OCI-LY7 (cell line): ENCODE results near the gene SORBS2. TPM values are rescaled to one million over a fixed set of nuclear protein-coding genes. Genes with fewer than 3 reads are reported as not detected.
A peak's percentile ranks its signal among the peaks of the same experiment; 100 is the strongest.
"Not testable (repeated sequence)": the region's sequence is repeated elsewhere in the genome, so short reads cannot be mapped to it uniquely, and the experiment has no call there.

Experiments used
- Bru-seq: library from RNA; stranded (reverse); fragments of 400-500 nt; gene quantifications from one replicate; lab custom pipeline; 2021; lab: Mats Ljungman, UMichigan
- BruChase-seq, 2 experiments: library from RNA; stranded (reverse); fragments of 400-500 nt; gene quantifications; one replicate each; lab custom pipeline; 2021; lab: Mats Ljungman, UMichigan
- BruUV-seq: library from RNA; stranded (reverse); fragments of 400-500 nt; replicated peaks from 2 replicates; lab custom pipeline; 2021; lab: Mats Ljungman, UMichigan
- CTCF ChIA-PET: fragments of 300-600 bp; sonication (Branson Sonifier 250); formaldehyde crosslinking; loops from one replicate; lab custom pipeline; 2022; ENCODE audit warnings: antibody characterized with exemption; ENCODE audit not compliant: unreplicated experiment; lab: Charles Lee
- POLR2A ChIA-PET: fragments of 300-600 bp; sonication (Branson Sonifier 250); formaldehyde crosslinking; loops from one replicate; lab custom pipeline; 2022; ENCODE audit warnings: antibody characterized with exemption; lab: Charles Lee
- DNase-seq: peaks from one replicate; pipeline ENCODE4 v3.0.0-alpha.2; 2015; ENCODE audit warnings: low spot score
- H2AFZ ChIP-seq: fragments of 200-600 bp; sonication (generic), shearing (Covaris generic); 2 replicates; pipeline ENCODE4 v1.6.1; 2014; ENCODE audit warnings: mild to moderate bottlenecking, antibody characterized with exemption, low read length, moderate library complexity
- H3K27ac ChIP-seq: fragments of 200-600 bp; sonication (generic); 2 replicates; pipeline ENCODE4 v1.5.1; 2014; ENCODE audit warnings: mixed run types, low read depth, mild to moderate bottlenecking, moderate library complexity, low read length, inconsistent platforms; ENCODE audit not compliant: poor library complexity, severe bottlenecking
- H3K36me3 ChIP-seq: fragments of 200-600 bp; sonication (generic); 2 replicates; pipeline ENCODE4 v1.6.1; 2014; ENCODE audit warnings: mild to moderate bottlenecking, antibody characterized with exemption, low read length, moderate library complexity, mixed read lengths; ENCODE audit not compliant: insufficient read depth
- H3K4me1 ChIP-seq: fragments of 200-600 bp; sonication (generic); 2 replicates; pipeline ENCODE4 v1.5.1; 2014; ENCODE audit warnings: mild to moderate bottlenecking, low read length; ENCODE audit not compliant: insufficient read depth, poor library complexity, severe bottlenecking
- H3K4me2 ChIP-seq: fragments of 200-600 bp; sonication (generic); 2 replicates; pipeline ENCODE4 v1.6.1; 2014; ENCODE audit warnings: mild to moderate bottlenecking, low read length
- H3K4me3 ChIP-seq: fragments of 200-600 bp; sonication (generic); 2 replicates; pipeline ENCODE4 v1.5.1; 2014; ENCODE audit warnings: mild to moderate bottlenecking, low read depth, low read length; ENCODE audit not compliant: poor library complexity, severe bottlenecking
- H3K79me2 ChIP-seq: fragments of 200-600 bp; sonication (generic); 2 replicates; pipeline ENCODE4 v1.6.1; 2016; ENCODE audit warnings: low read depth, mild to moderate bottlenecking, low read length, moderate library complexity, mixed read lengths; ENCODE audit not compliant: insufficient read depth
- H3K9me2 ChIP-seq: fragments of 200-600 bp; sonication (generic); 2 replicates; pipeline ENCODE4 v1.6.1; 2016; ENCODE audit warnings: mild to moderate bottlenecking, low read length, mixed read lengths; ENCODE audit not compliant: insufficient read depth
- H3K9me3 ChIP-seq: fragments of 200-600 bp; sonication (generic); 2 replicates; pipeline ENCODE4 v1.6.1; 2014; ENCODE audit warnings: mild to moderate bottlenecking, mixed run types, low read length, mixed read lengths
- H4K20me1 ChIP-seq: fragments of 200-600 bp; sonication (generic); 2 replicates; pipeline ENCODE4 v1.6.1; 2014; ENCODE audit warnings: mild to moderate bottlenecking, antibody characterized with exemption, low read length, moderate library complexity, mixed read lengths; ENCODE audit not compliant: insufficient read depth
- CTCF ChIP-seq: fragments of 200-600 bp; sonication (generic); conservative IDR thresholded peaks from 2 replicates; pipeline ENCODE4 v1.5.1; 2014; ENCODE audit warnings: mild to moderate bottlenecking, antibody characterized with exemption, low read length, moderate library complexity, mixed read lengths
- EZH2phosphoT487 ChIP-seq: fragments of 200-600 bp; sonication (generic); IDR thresholded peaks from 2 replicates; pipeline ENCODE4 v1.6.1; 2018; ENCODE audit warnings: low read depth, borderline replicate concordance, mild to moderate bottlenecking, mixed run types, antibody characterized with exemption, low read length, moderate library complexity, mixed read lengths
- intact Hi-C: fragments of 100-400 bp; cut with micrococcal nuclease; formaldehyde crosslinking; loops from one replicate; pipeline ENCODE4 v1.10.0; 2022; ENCODE audit not compliant: unreplicated experiment
- long read RNA-seq: library from polyadenylated mRNA; stranded (forward); transcript quantifications from one replicate; pipeline ENCODE4 v2.0.0, GENCODE V29; 2022
- total RNA-seq, 2 experiments: library from RNA; depleted of rRNA in 1 of 2; stranded (reverse); fragments of >200 nt in 1 of 2; shearing (Covaris generic) in 1 of 2; gene quantifications; 2 replicates each; pipeline ENCODE4 v1.2.3, GENCODE V29; 2014 to 2022

The SORBS2 gene
- total RNA-seq (2014; rRNA removed; shearing (Covaris generic)): 33.2 and 34.7 TPM in 2 replicates
- total RNA-seq (2022): 43.5 and 46.7 TPM in 2 replicates
- Bru-seq, nascent RNA: percentile 61 among the genes with signal in this experiment
- BruChase-seq, experiment 1, labeled RNA remaining after a 6-hour chase: percentile 53 among the genes with signal in this experiment
- BruChase-seq, experiment 2, labeled RNA remaining after a 2-hour chase: percentile 53 among the genes with signal in this experiment
- long read RNA-seq, full-length matches to known transcripts: 2 of 41 reads
- long read RNA-seq, partial matches to known transcripts: 11 of 41 reads
- long read RNA-seq, other reads (novel, unspliced or antisense): 28 of 41 reads

- DNase-seq: peak; percentile 92
- Histone ChIP-seq H3K4me3 (peak within 1 kb of the TSS; percentile 78), H3K27ac (peak within 1 kb of the TSS; percentile 90), H3K9me3 (no peaks in the 10 kb centered on the region), H3K9me2 (no peaks in the 10 kb centered on the region), H2AFZ (peak within 1 kb of the TSS; percentile 88), H3K4me1 (peaks cover 47% of the 10 kb centered on the region), H3K79me2 (peaks cover 44% of the 10 kb centered on the region), H4K20me1 (no peaks in the 10 kb centered on the region), H3K4me2 (peak within 1 kb of the TSS; percentile 97), H3K36me3 (no peaks in the 10 kb centered on the region; the same call in 1 of the 2 replicates)
- intact Hi-C loops: loop anchor here (1.0 to 5.0 kb wide), 6 partner anchors 69 to 381 kb away; partner anchors contain the start of gene CYP4V2
- TF ChIP-seq CTCF (no peak), EZH2phosphoT487 (no peak)
- ChIA-PET CTCF (interaction anchor here (0.7 kb wide), 1 partner anchor 226 kb away, joined by 3 read pairs; no protein-coding TSS in a partner anchor), POLR2A (interaction anchor here (0.6 to 1.4 kb wide), 12 partner anchors 10 to 1712 kb away, joined by 3 to 10 read pairs (median 3); no protein-coding TSS in a partner anchor)
- BruUV-seq: no TSS peak
These were observed at the start of gene SORBS2 for GRCh38 chr4:185811509-185812364. TSS of gene SORBS2 (minus strand) at chr4:185812194. CDS start at chr4:185690571, 121,623 bp downstream.

- intact Hi-C loops: no loop called here
These were observed 47.1 kb upstream of the SORBS2 start for GRCh38 chr4:185859111-185859510.

GRCh38 chr4:185857561-185857960, 45.6 kb upstream of the SORBS2 start:
- H3K79me2 ChIP-seq, H3K9me2 ChIP-seq, H3K36me3 ChIP-seq, H3K4me1 ChIP-seq, DNase-seq, H3K4me3 ChIP-seq, H3K4me2 ChIP-seq, intact Hi-C loops, H4K20me1 ChIP-seq, CTCF ChIA-PET, H3K27ac ChIP-seq, H2AFZ ChIP-seq, BruUV-seq: not testable (repeated sequence)
- POLR2A ChIA-PET: interaction anchor here (0.6 to 1.4 kb wide), 2 partner anchors 215 to 290 kb away, joined by 3 to 5 read pairs; no protein-coding TSS in a partner anchor
- H3K9me3 ChIP-seq: peaks cover 22% of the 10 kb centered on the region

More at GRCh38 chr4:185859111-185859510, 47.1 kb upstream of the SORBS2 start:
- peaks cover 6% of the 10 kb centered on the region; the same call in 1 of the 2 replicates for H3K9me2 ChIP-seq
- H4K20me1 ChIP-seq: no peaks in the 10 kb centered on the region
- no peaks in the 10 kb centered on the region for H3K79me2 ChIP-seq
- H3K4me3 ChIP-seq: no peak overlapping the region
- CTCF ChIA-PET: no interaction called here
- no peaks in the 10 kb centered on the region for H3K36me3 ChIP-seq
- no peak overlapping the region for H2AFZ ChIP-seq
- no peak for TF ChIP-seq EZH2phosphoT487
- no peak for TF ChIP-seq CTCF
- H3K9me3 ChIP-seq: peaks cover 22% of the 10 kb centered on the region
- no peak overlapping the region for H3K27ac ChIP-seq
- POLR2A ChIA-PET: no interaction called here
- H3K4me2 ChIP-seq: no peak overlapping the region
- DNase-seq: no peak
- H3K4me1 ChIP-seq: no peaks in the 10 kb centered on the region
- no TSS peak for BruUV-seq
